Islet of Langerhans (tissue), 1 donor: Measurements from ENCODE around the gene EPM2A.

Source experiments
- FAIRE-seq: peaks from one replicate; lab custom pipeline; 2011; peaks lifted over from hg19 to GRCh38; lab: Jason Lieb, UNC

EPM2A gene

DNA sequence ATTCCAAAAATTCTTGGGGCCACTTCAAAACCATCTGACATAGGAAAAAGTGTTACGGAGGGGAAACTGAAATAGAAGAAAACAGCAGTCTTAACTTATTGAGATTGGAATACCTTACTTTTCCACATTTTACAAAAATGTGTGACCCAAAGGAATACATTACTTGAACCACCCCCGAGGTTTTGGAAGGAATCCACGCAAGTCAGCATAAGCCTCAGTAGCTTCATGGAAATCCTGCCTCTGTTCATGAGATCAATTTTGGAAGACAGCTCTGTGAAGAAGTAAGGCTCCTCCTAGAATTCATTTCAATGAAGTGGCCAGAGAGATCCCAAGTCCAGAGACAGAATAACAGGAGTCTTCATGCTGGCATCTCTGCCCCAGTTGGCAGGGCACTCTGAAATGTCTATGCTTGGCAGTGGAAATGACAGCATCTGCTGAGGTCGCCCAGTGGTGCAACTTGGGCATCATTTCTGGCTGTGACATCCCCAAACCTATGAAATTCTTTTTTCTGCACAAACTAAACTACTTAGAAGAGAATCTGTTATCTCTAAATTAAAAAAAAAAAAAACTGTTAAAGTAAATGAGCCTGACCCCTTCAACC is 132.5 kb downstream of the EPM2A start:
- FAIRE-seq: no peak

DNA sequence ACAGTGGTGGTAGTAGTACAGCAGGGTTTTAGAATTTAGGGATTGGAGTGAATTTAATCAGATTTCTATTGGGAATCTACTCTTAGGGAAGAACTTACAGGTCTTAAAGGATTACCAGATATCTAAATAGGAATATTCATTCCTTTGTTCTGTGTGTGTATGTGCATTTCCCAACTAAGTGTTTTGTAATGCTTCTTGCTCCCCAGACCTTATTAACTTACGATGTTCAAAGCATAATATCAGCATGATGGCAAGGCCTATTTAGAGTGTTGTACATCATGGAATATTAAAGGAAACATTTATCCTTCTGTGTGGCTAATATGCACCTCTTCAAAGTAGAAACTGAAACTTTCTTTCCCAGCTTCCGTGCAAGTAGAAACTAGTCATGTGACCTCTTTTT is 133.9 kb downstream of the EPM2A start:
- no peak for FAIRE-seq

DNA sequence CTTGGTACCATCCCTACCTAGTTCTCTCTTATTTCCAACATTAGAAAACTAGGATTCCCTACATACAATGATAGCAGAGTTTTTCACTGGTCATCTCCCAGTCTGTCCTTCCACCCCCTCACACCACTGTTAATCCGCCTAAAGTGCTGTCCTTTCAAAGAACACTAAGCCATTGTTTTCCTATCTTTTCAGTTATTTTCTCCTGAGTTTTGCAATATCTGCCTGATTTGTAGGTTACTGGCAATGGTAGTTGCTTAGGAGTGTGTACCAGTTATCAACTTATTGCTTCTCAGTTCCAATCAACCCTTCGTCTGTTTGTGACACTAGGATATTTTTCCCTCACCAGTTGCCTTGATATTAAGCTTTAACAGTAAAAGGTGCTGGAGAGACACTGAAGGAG is 135.0 kb downstream of the EPM2A start:
- FAIRE-seq: no peak

DNA sequence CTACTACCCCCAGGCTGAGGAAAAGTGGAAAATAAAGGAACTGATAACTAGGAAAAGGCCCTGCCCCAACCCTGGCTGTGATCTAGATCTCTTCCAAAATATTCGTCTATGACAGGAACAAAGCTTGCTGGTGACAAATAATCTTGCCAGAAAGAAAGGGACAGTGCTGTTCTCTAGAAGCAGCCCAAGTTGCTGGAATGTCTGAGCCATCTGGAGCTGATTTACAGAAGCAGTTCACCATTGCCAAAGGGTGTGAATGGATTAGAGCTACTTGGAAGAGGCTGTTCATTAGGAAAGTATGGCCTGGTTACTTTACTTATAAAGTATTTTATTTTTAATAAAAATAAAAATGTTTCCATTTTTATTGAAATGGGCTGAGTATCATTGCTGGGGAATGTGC is 146.3 kb downstream of the EPM2A start:
- no peak for FAIRE-seq

DNA sequence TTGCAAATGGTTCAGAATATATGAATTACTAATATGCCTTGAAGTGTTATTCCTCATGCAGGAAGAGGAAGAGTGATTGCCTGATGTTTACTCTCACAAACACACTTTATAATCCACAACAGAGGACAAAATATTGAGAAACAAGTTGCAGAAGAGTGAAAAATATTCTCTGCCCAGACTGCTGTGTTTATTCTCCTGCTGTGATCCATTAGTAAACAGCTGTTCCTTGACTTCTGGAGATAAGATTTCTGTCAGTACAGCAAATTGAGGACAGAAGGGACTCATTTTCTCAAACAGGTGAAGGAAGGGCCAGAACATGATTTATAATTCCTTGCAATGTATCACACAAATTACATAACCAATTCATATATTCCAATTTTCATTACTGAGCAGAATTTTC is 148.0 kb downstream of the EPM2A start:
- FAIRE-seq: no peak

DNA sequence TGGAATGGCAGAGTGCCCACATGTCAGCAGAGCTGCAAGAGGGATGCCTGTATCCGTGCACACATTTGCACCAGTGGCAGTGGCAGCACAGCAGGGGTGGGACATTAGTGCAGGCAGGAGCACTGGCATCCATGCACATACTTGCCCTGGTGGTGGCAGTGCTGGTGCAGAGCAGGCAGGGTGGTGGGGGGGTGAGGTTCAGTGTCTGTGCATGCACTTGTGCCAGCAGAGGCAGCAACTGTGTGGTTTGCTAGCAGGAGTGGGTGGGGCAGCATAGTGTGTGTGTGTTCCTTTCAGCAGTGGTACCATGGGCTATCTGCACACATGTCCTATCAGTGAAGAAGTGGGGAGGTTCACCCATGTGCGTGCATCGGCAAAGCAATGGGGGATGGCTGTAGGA is 151.6 kb downstream of the EPM2A start:
- FAIRE-seq: no peak
